ENCODE data around the gene SANBR.
"Not testable (repeated sequence)": the region's sequence is repeated elsewhere in the genome, so short reads cannot be mapped to it uniquely, and the experiment has no call there.

SANBR gene

GRCh38 chr2:61065714-61066709, at the start of gene SANBR:
SANBR (plus strand) TSS chr2:61065871; CDS start chr2:61070351, 4,480 bp downstream.
- DNase-seq = peak; percentile 93

DNA sequence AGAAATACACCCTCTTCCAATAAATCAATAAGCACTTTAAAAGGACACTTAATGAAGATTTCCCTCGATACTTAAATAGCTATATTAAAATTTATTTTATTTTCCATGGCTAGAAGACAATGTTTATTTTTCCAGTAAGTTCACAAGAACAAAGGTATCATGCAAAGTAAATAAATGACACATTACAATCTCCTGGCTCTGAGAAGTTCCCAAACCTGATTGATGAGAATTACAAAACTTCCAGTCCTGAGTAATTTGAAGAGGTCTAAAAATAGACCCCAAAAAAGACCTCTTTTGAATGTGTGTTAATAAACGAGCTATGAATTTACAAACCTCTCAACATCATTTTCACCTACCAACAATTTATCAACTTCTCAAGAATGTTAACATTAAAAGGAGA, 49.7 kb upstream of the SANBR start:
- no peak for DNase-seq

DNA sequence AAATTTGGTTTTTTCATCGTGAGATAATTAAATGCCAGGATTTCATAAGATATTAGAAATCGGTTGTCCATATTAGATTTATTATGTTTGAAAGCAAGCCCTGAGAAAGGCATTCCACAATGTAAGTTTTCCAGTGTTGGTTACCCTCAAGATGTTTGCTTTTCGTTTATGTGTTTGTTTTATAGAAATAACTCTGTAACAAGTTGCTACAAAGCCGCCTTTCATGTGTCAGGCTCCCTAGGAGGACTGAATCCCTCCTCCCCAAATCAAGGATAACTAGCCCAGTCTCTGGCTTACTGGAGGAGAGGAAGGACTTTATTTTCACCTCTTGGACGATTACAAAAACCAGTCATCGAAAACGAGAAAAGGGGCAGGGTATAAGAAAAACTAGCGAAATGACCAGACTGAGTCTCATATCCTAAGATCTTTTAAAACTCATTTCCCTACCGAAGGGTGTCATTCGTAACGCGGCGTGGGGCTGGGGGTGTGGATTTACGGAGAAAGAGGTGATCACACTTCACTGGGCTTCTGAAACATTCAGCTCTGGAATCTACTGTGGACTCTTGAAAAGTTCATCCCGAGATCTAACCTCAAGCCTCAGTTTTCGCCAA, 49.2 kb upstream of the SANBR start:
- DNase-seq = peak; percentile 7

- peak; percentile 87 for DNase-seq
Measured at GRCh38 chr2:61017003-61017555, 48.6 kb upstream of the SANBR start.

GRCh38 chr2:61017556-61018317, 47.9 kb upstream of the SANBR start, which contains the start of the genes PEX13 and PUS10:
PEX13 (plus strand) TSS chr2:61017720; CDS start chr2:61017760, 40 bp downstream.
PUS10 (minus strand) TSS chr2:61018255; CDS start chr2:61011890, 6,365 bp downstream.
- peak; percentile 82 for DNase-seq

DNA sequence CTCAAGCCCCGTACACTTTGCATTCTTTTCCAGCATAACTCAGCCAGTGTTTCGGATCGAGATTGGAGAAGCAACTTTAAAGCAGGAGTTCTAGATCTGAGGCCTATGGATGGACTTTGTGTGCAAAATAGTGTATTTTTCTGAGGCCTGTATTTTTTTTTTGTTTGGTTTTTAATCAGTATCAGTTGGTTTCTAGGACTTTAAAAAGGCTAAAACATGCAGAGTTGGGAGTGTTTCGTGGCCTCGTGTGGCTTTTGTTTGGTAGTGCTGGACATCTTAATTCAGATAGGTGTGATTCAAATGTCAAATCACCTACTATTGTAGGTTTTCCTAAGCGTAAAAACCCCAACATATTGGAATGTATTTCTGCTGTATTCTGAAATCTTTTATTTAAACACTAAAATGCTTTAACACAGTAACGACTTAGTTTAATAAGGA, 47.3 kb upstream of the SANBR start:
- DNase-seq = no peak

DNA sequence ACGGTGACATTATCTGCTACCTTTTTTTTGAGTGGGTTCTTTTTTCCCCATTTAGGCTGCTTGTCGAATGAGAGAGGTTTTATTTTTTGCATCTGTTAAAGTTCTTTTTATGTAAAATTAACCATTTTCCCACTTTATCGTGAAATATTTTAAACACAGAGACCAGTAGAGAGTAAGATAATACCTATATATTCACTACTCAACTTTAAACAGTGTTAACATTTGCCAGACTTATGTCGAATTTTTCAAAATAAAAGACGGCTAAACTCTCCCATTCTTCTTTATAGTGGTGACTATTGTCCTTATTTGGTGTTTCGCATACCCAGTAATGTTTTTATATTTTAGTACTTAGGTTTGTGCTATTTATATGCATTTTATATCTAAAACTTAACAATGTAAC, 46.9 kb upstream of the SANBR start:
- DNase-seq = no peak

- DNase-seq = no peak
Measured at GRCh38 chr2:61021228-61021660, 44.4 kb upstream of the SANBR start.

DNA sequence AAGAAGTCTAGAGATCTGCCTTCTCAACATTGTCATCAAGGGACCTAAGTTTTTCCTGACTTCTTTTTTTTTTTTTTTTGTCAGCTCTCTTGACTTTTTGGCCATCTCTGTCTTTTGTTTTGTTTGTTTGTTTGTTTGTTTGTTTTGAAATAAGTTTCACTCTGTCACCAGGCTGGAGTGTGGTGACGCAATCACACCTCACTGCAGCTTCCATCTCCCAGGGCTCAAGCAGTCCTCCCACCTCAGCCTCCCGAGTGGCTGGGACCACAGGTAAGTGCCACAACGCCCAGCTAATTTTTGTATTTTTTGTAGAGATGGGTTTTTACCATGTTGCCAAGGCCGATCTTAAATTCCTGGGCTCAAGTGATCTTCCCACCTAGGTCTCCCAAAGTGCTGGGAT, 42.0 kb upstream of the SANBR start:
- DNase-seq = no peak

- DNase-seq = no peak
Measured at GRCh38 chr2:61029533-61029932, 36.1 kb upstream of the SANBR start.

DNA sequence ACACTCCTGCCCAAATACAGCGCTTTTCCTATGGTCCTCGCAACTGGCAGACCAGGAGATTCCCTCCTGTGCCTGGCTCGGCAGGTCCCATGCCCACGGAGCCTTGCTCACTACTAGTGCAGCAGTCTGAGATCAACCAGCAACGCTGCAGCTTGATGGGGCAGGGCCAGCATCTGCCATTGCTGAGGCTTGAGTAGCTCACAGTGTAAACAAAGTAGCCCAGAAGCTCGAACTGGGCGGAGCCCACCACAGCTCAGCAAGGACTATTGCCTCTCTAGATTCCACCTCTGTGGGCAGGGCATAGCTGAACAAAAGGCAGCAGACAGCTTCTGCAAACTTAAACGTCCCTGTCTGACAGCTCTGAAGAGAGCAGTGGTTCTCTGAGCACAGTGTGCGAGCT, 31.1 kb upstream of the SANBR start:
- not testable (repeated sequence) for DNase-seq

DNA sequence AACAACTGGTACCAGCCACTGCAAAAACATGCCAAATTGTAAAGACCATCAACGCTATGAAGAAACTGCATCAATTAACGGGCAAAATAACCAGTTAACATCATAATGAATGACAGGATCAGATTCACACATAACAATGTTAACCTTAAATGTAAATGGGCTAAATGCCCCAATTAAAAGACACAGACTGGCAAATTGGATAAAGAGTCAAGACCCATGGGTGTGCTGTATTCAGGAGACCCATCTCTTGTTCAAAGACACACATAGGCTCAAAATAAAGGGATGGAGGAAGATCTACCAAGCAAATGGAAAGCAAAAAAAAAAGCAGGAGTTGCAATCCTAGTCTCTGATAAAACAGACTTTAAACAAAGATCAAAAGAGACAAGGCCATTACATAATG, 29.0 kb upstream of the SANBR start:
- DNase-seq = not testable (repeated sequence)

- DNase-seq = no peak
Measured at GRCh38 chr2:61042807-61043206, 22.9 kb upstream of the SANBR start.

DNA sequence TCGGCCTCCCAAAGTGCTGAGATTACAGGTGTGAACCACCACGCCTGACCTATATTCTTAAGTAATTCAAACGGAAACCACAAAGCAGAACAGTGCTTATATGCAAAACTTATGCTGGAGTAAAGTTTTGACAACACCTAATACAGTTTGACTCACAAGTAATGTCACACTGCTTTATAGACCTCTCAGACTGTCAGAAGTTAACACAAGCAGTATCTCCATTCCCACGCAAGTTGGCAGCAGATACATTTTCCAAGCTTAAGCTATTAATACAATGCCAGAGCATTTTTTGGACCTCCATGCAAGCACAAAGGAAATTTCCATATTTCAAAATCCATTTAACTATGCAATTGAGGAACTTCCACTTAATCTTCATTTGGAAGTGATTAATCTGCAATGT, 21.0 kb upstream of the SANBR start:
- no peak for DNase-seq

- DNase-seq = no peak
Measured at GRCh38 chr2:61045226-61045625, 20.4 kb upstream of the SANBR start.

DNA sequence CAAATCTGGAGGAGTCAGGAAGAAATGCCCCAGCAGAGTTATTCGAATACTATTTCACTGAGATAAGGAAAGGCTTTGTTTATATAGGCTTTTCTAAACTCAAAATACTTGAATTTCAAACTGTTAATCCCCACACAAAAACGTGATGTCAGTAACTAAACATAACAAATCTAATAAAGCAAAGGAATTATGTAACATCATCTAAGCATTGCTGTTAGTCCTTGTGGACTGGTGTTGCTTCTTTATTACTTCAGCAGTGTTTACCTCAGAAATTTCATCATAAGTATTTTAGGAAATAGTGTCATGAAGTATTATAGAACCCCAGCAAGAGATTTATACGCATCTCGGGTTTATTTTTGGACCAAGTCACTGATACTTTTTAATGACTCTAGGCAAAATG, 19.7 kb upstream of the SANBR start:
- DNase-seq = no peak

DNA sequence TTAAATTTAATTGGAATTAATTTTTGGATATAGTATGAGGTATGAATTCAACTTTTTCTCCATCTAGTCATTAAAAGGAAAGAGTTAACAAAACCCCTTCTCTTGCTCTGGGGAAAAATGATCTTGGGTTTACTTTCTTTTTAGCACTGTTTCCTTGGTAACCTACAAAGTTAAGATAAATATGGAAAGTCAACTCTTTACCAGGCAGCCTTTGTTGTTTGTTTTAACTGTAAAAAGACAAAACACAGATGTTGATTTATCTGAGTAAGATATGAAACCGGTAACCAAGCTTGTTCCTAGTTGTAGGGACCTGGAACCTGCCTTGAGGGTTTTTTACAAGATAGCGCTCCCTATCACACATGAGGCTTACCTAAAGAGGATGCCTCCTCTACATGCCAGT, 10.1 kb upstream of the SANBR start:
- no peak for DNase-seq

DNA sequence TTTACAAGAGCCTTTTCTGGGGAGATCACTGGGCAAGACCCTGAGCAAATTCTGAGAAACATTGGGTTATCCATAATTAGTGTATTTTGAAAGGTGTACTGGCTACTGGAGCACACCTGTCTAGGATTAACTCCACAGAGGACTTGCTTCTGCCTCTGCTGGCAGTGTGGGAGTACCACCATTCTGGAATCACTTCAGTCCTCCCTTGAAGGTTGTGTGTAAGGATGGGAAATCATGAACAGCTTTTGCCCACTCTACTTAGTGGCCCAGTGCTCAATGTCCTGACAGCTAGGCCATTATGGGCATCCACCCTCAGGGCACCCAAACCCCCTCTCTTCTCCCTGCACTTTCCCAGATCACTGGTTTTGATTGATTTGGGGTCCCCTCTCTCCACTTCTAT, 8.1 kb upstream of the SANBR start:
- DNase-seq = no peak

GRCh38 chr2:61059382-61059781, 6.3 kb upstream of the SANBR start:
- no peak for DNase-seq

DNA sequence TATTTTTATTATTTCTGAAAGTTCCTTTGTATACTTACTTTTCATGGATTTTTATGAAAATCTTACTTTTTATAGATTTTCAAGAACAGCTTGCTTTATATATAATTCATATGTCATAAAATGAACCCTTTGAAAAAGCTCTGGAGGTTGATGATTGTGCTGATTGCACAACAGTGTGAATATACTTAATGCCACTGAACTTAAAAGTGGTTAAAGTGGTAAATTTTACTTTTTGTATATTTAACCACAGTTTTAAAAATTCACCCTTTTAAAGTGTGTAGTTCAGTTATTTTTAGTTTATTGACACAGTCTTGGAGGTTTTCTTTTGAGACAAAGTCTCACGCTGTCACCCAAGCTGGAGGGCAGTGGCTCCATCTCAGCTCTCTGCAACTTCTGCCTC, 8.4 kb downstream of the SANBR start:
- no peak for DNase-seq

DNA sequence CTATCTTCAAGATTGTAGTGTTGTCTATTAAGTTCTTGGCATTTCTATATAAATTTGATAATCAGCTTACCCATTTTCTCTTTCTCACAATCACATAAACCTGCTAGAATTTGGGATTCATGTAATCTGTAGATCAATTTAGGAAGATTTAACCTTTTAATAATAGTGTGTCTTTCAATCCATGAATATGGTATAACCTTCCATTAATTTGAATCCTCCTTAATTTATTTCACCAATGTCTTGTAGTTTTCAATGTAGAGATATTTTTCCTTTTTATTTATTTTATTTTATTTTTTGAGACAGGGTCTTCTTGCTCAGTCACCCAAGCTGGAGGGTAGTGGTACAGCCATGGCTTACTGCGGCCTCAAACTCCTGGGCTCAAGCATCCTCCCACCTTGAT, 20.2 kb downstream of the SANBR start:
- no peak for DNase-seq

- no peak for DNase-seq
Measured at GRCh38 chr2:61089797-61090196, 24.1 kb downstream of the SANBR start.

DNA sequence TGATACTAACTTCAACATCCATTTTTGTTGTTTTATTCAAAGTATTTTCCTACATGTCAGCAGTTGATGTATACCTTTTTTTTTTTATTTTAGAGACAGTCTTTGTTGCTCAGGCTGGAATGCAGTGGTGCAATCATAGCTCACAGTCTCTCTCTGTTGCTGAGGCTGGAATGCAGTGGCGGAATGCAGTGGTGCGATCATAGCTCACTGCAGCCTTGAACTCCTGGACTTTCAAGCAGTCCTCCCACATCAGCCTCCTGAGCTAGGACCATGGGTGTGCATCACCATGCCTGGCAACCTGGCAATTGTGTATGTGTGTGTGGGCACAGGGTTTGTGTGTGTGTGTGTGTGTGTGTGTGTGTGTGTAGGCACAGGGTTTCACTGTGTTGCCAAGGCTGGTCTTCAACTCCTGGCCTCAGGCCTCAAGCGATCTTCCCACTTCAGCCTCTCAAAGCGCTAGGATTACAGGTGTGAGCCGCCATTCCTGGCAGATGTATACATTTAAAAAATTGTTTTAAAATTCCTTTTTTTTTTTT, 24.8 kb downstream of the SANBR start:
- DNase-seq = no peak
